OCI-LY1 (cell line): Measurements from ENCODE around the gene LAMA5.

Source experiments
- H2AFZ ChIP-seq: fragments of 200-600 bp; sonication (generic), shearing (Covaris generic); 2 replicates; pipeline ENCODE4 v1.6.0; 2014; ENCODE audit warnings: antibody characterized with exemption, mild to moderate bottlenecking, low read length
- H3F3A ChIP-seq: fragments of 200-600 bp; sonication (generic), shearing (Covaris generic); 2 replicates; pipeline ENCODE4 v1.6.0; 2014; ENCODE audit warnings: mild to moderate bottlenecking, antibody characterized with exemption, low read length, moderate library complexity; ENCODE audit not compliant: insufficient read depth
- H3K27ac ChIP-seq: fragments of 200-600 bp; sonication (generic); 2 replicates; pipeline ENCODE4 v1.5.1; 2014; ENCODE audit warnings: low read length, mixed run types, mild to moderate bottlenecking, low read depth; ENCODE audit not compliant: poor library complexity, severe bottlenecking
- H3K27me3 ChIP-seq: fragments of 200-600 bp; sonication (generic); 2 replicates; pipeline ENCODE4 v1.6.0; 2014; ENCODE audit warnings: antibody characterized with exemption, mild to moderate bottlenecking, low read length, moderate library complexity; ENCODE audit not compliant: insufficient read depth
- H3K36me3 ChIP-seq: fragments of 200-600 bp; sonication (generic); 2 replicates; pipeline ENCODE4 v1.6.1; 2014; ENCODE audit warnings: mild to moderate bottlenecking, antibody characterized with exemption, low read length, moderate library complexity, mixed read lengths; ENCODE audit not compliant: insufficient read depth
- H3K4me1 ChIP-seq: fragments of 200-600 bp; sonication (generic); 2 replicates; pipeline ENCODE4 v1.5.1; 2014; ENCODE audit warnings: mild to moderate bottlenecking, low read length, moderate library complexity; ENCODE audit not compliant: insufficient read depth, severe bottlenecking
- H3K4me2 ChIP-seq: fragments of 200-600 bp; sonication (generic), shearing (Covaris generic); 2 replicates; pipeline ENCODE4 v1.6.1; 2014; ENCODE audit warnings: low read length
- H3K4me3 ChIP-seq: fragments of 200-600 bp; sonication (generic); 2 replicates; pipeline ENCODE4 v1.5.1; 2014; ENCODE audit warnings: low read length, low read depth, mild to moderate bottlenecking, mixed read lengths; ENCODE audit not compliant: poor library complexity, severe bottlenecking
- H3K79me2 ChIP-seq: fragments of 200-600 bp; shearing (Covaris generic); 2 replicates; pipeline ENCODE4 v1.6.1; 2016; ENCODE audit warnings: mixed run types, low read length, mixed read lengths; ENCODE audit not compliant: insufficient read depth
- H3K9ac ChIP-seq: fragments of 200-600 bp; sonication (generic), shearing (Covaris generic); 2 replicates; pipeline ENCODE4 v1.6.1; 2014; ENCODE audit warnings: mild to moderate bottlenecking, low read length, mixed read lengths
- H3K9me2 ChIP-seq: fragments of 200-600 bp; sonication (generic), shearing (Covaris generic); 2 replicates; pipeline ENCODE4 v1.6.1; 2014; ENCODE audit warnings: low read depth, mild to moderate bottlenecking, low read length, mixed read lengths
- H3K9me3 ChIP-seq: fragments of 200-600 bp; shearing (Covaris generic); 2 replicates; pipeline ENCODE4 v1.6.1; 2014; ENCODE audit warnings: low read length, mixed read lengths
- H4K20me1 ChIP-seq: fragments of 200-600 bp; sonication (generic), shearing (Covaris generic); 2 replicates; pipeline ENCODE4 v1.6.0; 2016; ENCODE audit warnings: mild to moderate bottlenecking, low read length; ENCODE audit not compliant: insufficient read depth
- CTCF ChIP-seq: fragments of 200-600 bp; sonication (generic), shearing (Covaris generic); IDR thresholded peaks from 2 replicates; pipeline ENCODE4 v1.5.1; 2017; ENCODE audit warnings: mild to moderate bottlenecking, antibody characterized with exemption, low read length, moderate library complexity, mixed read lengths
- EZH2 ChIP-seq: fragments of 200-600 bp; sonication (generic), shearing (Covaris generic); IDR thresholded peaks from 2 replicates; pipeline ENCODE4 v1.8.0; 2017; ENCODE audit warnings: borderline replicate concordance, mixed run types, mild to moderate bottlenecking, antibody characterized with exemption, low read length, moderate library complexity, mixed read lengths

Gene LAMA5

DNA sequence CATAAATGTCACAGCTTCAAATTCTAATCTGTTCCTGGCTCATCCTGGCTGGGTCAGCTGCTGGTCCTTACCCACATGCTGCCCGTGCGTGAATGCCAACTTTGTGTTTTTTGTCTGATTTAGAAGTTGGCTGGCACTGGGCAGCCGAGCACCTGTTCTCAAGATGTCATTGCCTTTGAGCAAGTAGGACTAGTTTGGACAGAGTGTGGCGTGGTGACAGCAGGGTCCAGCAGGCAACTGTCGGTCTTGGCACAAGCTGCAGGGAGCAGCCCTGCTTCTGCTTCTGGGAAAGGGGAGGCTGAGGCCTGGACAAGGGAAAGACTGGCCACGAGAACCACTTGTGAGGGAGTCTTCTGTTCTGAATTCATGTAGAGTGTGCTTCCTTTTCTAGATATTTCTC lies 90.7 kb downstream of the LAMA5 start:
- Histone ChIP-seq H3K79me2 (no peaks in the 10 kb centered on the region), H3K4me1 (peaks cover 13% of the 10 kb centered on the region), H3K36me3 (peaks cover 50% of the 10 kb centered on the region; the same call in 1 of the 2 replicates), H2AFZ (no peak overlapping the region), H3K9me3 (no peaks in the 10 kb centered on the region), H3K27ac (no peak overlapping the region), H3K27me3 (no peaks in the 10 kb centered on the region), H3K4me3 (no peak overlapping the region), H3F3A (no peaks in the 10 kb centered on the region), H3K4me2 (no peak overlapping the region), H4K20me1 (no peaks in the 10 kb centered on the region), H3K9ac (no peak overlapping the region), H3K9me2 (no peaks in the 10 kb centered on the region)
- TF ChIP-seq EZH2 (no peak), CTCF (no peak)

DNA sequence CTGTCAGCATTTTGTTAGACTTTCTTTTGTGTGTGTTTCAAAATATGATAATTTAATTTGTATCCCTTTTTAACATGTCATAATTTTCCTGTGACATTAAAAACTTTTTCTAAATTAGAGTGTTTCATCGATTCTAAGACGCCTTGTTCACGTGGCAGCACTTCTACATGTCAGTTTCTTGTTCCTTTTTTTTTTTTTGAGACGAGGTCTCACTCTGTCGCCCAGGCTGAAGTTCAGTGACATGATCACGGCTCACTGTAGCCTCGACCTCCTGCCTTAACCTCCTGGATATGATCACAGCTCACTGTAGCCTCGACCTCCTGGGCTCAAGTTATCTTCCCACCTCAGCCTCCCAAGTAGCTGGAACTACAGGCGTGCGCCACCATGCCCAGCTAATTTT lies 91.9 kb downstream of the LAMA5 start:
- Histone ChIP-seq H3K79me2 (no peaks in the 10 kb centered on the region), H2AFZ (no peak overlapping the region), H3F3A (no peaks in the 10 kb centered on the region), H3K9ac (no peak overlapping the region), H4K20me1 (no peaks in the 10 kb centered on the region), H3K4me2 (no peak overlapping the region), H3K27ac (no peak overlapping the region), H3K27me3 (no peaks in the 10 kb centered on the region), H3K9me3 (no peaks in the 10 kb centered on the region), H3K36me3 (peaks cover 38% of the 10 kb centered on the region; the same call in 1 of the 2 replicates), H3K4me1 (peaks cover 13% of the 10 kb centered on the region), H3K4me3 (no peak overlapping the region), H3K9me2 (no peaks in the 10 kb centered on the region)
- no peak for TF ChIP-seq EZH2
- TF ChIP-seq CTCF: no peak

- Histone ChIP-seq H4K20me1 (no peaks in the 10 kb centered on the region), H3K79me2 (no peaks in the 10 kb centered on the region), H3K4me1 (peaks cover 13% of the 10 kb centered on the region), H3K9me3 (no peaks in the 10 kb centered on the region), H3F3A (no peaks in the 10 kb centered on the region), H3K27me3 (no peaks in the 10 kb centered on the region), H3K4me3 (no peak overlapping the region), H2AFZ (no peak overlapping the region), H3K9me2 (no peaks in the 10 kb centered on the region), H3K4me2 (no peak overlapping the region; the same call in 1 of the 2 replicates), H3K27ac (no peak overlapping the region), H3K36me3 (peaks cover 30% of the 10 kb centered on the region; the same call in 1 of the 2 replicates), H3K9ac (no peak overlapping the region; the same call in 1 of the 2 replicates)
- TF ChIP-seq CTCF (no peak), EZH2 (no peak)
These were observed 92.7 kb downstream of the LAMA5 start for GRCh38 chr20:62274332-62274950.
